H1 (cell line): ENCODE data around the gene PKP1. TPM values are rescaled to one million over a fixed set of nuclear protein-coding genes. Genes with fewer than 3 reads are reported as not detected.

Experiments
- CTCF ChIA-PET: fragments of 300-600 bp; sonication (Branson Sonifier 250); formaldehyde crosslinking; loops from one replicate; lab custom pipeline; 2021; ENCODE audit not compliant: partially characterized antibody; lab: Charles Lee
- POLR2A ChIA-PET: fragments of 300-600 bp; sonication (Branson Sonifier 250); formaldehyde crosslinking; loops from one replicate; lab custom pipeline; 2021; ENCODE audit warnings: inconsistent platforms; ENCODE audit not compliant: partially characterized antibody; lab: Charles Lee
- DNase-seq, 2 experiments: peaks; one replicate each; pipeline versions ENCODE4 v3.0.0 to v3.0.0-alpha.2; 2010 to 2022; ENCODE audit warnings: low spot score in 2 of 2, low read depth in 1 of 2, mixed read lengths in 1 of 2
- FAIRE-seq: peaks from 2 replicates; lab custom pipeline; 2011; peaks lifted over from hg19 to GRCh38; lab: Jason Lieb, UNC
- H2AFZ ChIP-seq: 2 replicates; pipeline ENCODE4 v1.8.1; 2012; ENCODE audit warnings: low read length, inconsistent platforms
- H2AK5ac ChIP-seq: 2 replicates; pipeline ENCODE4 v1.6.1; 2013; ENCODE audit warnings: low read depth, low read length
- H2BK120ac ChIP-seq: replicated peaks from 2 replicates; pipeline ENCODE3; 2013; ENCODE audit warnings: low read depth, low read length, inconsistent platforms
- H2BK12ac ChIP-seq: 2 replicates; pipeline ENCODE4 v1.6.1; 2013; ENCODE audit warnings: low read depth, low read length
- H2BK15ac ChIP-seq: 2 replicates; pipeline ENCODE4 v1.6.1; 2013; ENCODE audit warnings: low read length
- H2BK20ac ChIP-seq: 2 replicates; pipeline ENCODE4 v1.6.1; 2013; ENCODE audit warnings: low read length
- H2BK5ac ChIP-seq: 2 replicates; pipeline ENCODE4 v1.6.1; 2013; ENCODE audit warnings: low read depth, low read length
- H3K14ac ChIP-seq: 2 replicates; pipeline ENCODE4 v1.6.1; 2013; ENCODE audit warnings: inconsistent platforms; ENCODE audit not compliant: insufficient read length
- H3K18ac ChIP-seq: 2 replicates; pipeline ENCODE4 v1.6.1; 2013; ENCODE audit warnings: low read length; ENCODE audit errors: extremely low read depth
- H3K23ac ChIP-seq: 2 replicates; pipeline ENCODE4 v1.6.1; 2013; ENCODE audit warnings: inconsistent platforms; ENCODE audit not compliant: insufficient read length
- H3K23me2 ChIP-seq: 2 replicates; pipeline ENCODE4 v1.6.1; 2013; ENCODE audit warnings: low read depth, low read length
- H3K27ac ChIP-seq: 2 replicates; pipeline ENCODE4 v1.6.1; 2011; ENCODE audit warnings: low read depth, low read length, inconsistent platforms
- H3K27me3 ChIP-seq, 4 experiments: replicated peaks in 1 of 4; 1 replicate in 1 of 4; 2 replicates in 3 of 4; pipeline versions ENCODE4 v1.6.1 to v1.8.1; 2011 to 2013; ENCODE audit warnings: low read length in 3 of 4, mild to moderate bottlenecking in 3 of 4, inconsistent platforms in 2 of 4, mixed read lengths in 2 of 4, moderate library complexity in 1 of 4; ENCODE audit not compliant: control insufficient read depth in 3 of 4, insufficient read depth in 3 of 4; ENCODE audit errors: extremely low read depth in 1 of 4
- H3K36me3 ChIP-seq, 4 experiments: 2 replicates each; pipeline versions ENCODE4 v1.6.1 to v1.8.1; 2011 to 2013; ENCODE audit warnings: mild to moderate bottlenecking in 4 of 4, low read length in 3 of 4, moderate library complexity in 2 of 4, control low read depth in 1 of 4, inconsistent platforms in 1 of 4; ENCODE audit not compliant: insufficient read depth in 4 of 4, control insufficient read depth in 2 of 4
- H3K4ac ChIP-seq: replicated peaks from 2 replicates; pipeline ENCODE3; 2013; ENCODE audit warnings: low read length, low read depth, mixed read lengths, inconsistent platforms; ENCODE audit not compliant: insufficient read length
- H3K4me1 ChIP-seq, 4 experiments: replicated peaks in 1 of 4; 1 replicate in 1 of 4; 2 replicates in 3 of 4; pipeline versions ENCODE4 v1.6.1 to v1.8.1; 2011 to 2013; ENCODE audit warnings: low read length in 3 of 4, inconsistent platforms in 2 of 4, mixed read lengths in 1 of 4; ENCODE audit not compliant: insufficient read depth in 4 of 4, control insufficient read depth in 3 of 4
- H3K4me2 ChIP-seq, 2 experiments: 2 replicates each; pipeline versions ENCODE4 v1.6.1 to v1.8.1; 2011 to 2013; ENCODE audit warnings: low read depth in 2 of 2, low read length in 2 of 2, control low read depth in 1 of 2, inconsistent platforms in 1 of 2, mild to moderate bottlenecking in 1 of 2; ENCODE audit not compliant: insufficient read depth in 1 of 2
- H3K4me3 ChIP-seq, 4 experiments: fragments of 200-600, 300-600 bp in 1 of 4; sonication (generic), shearing (Covaris generic), sonication (Bioruptor Twin) in 1 of 4; 2 replicates each; pipeline versions ENCODE4 v1.5.1 to v1.8.1; 2011 to 2016; ENCODE audit warnings: low read length in 4 of 4, low read depth in 3 of 4, control low read depth in 2 of 4, inconsistent platforms in 2 of 4, mild to moderate bottlenecking in 2 of 4, mixed read lengths in 1 of 4, moderate library complexity in 1 of 4; ENCODE audit not compliant: insufficient read depth in 2 of 4; ENCODE audit errors: extremely low read depth in 1 of 4
- H3K56ac ChIP-seq: replicated peaks from 2 replicates; pipeline ENCODE3; 2013; ENCODE audit warnings: low read depth, mild to moderate bottlenecking, mixed read lengths, low read length, inconsistent platforms; ENCODE audit not compliant: insufficient read length
- H3K79me1 ChIP-seq: 2 replicates; pipeline ENCODE4 v1.6.1; 2013; ENCODE audit warnings: low read depth, low read length, control low read depth
- H3K79me2 ChIP-seq, 2 experiments: 2 replicates each; pipeline versions ENCODE4 v1.6.1 to v1.8.1; 2012 to 2013; ENCODE audit warnings: low read length in 2 of 2, mild to moderate bottlenecking in 2 of 2, inconsistent platforms in 1 of 2; ENCODE audit not compliant: insufficient read depth in 2 of 2, control insufficient read depth in 1 of 2
- H3K9ac ChIP-seq, 4 experiments: replicated peaks in 1 of 4; 1 replicate in 1 of 4; 2 replicates in 3 of 4; pipeline versions ENCODE4 v1.6.1 to v1.8.1; 2011 to 2013; ENCODE audit warnings: low read depth in 3 of 4, low read length in 3 of 4, control low read depth in 2 of 4, mild to moderate bottlenecking in 2 of 4, moderate library complexity in 2 of 4, inconsistent platforms in 1 of 4; ENCODE audit errors: extremely low read depth in 1 of 4
- H3K9me3 ChIP-seq, 2 experiments: 2 replicates each; pipeline versions ENCODE4 v1.6.1 to v1.8.1; 2012 to 2013; ENCODE audit warnings: mild to moderate bottlenecking in 2 of 2, moderate library complexity in 2 of 2, control low read depth in 1 of 2, inconsistent platforms in 1 of 2, low read depth in 1 of 2, low read length in 1 of 2, mixed read lengths in 1 of 2; ENCODE audit not compliant: insufficient read depth in 2 of 2
- H4K20me1 ChIP-seq, 2 experiments: replicated peaks in 1 of 2; 2 replicates each; pipeline versions ENCODE3 to v1.8.1; 2011 to 2013; ENCODE audit warnings: inconsistent platforms in 2 of 2, low read length in 2 of 2, mild to moderate bottlenecking in 1 of 2; ENCODE audit not compliant: insufficient read depth in 2 of 2, control insufficient read depth in 1 of 2
- H4K5ac ChIP-seq: 2 replicates; pipeline ENCODE4 v1.6.1; 2013; ENCODE audit warnings: low read length, low read depth, mixed read lengths, inconsistent platforms; ENCODE audit not compliant: insufficient read length
- H4K8ac ChIP-seq: 2 replicates; pipeline ENCODE4 v1.8.0; 2013; ENCODE audit warnings: mild to moderate bottlenecking, moderate library complexity, low read length, inconsistent platforms; ENCODE audit not compliant: insufficient read depth; ENCODE audit errors: extremely low read depth
- H4K91ac ChIP-seq: replicated peaks from 2 replicates; pipeline ENCODE3; 2013; ENCODE audit warnings: low read length, mixed read lengths, inconsistent platforms; ENCODE audit not compliant: insufficient read length
- ATF2 ChIP-seq: IDR thresholded peaks from 2 replicates; pipeline ENCODE4 v1.6.1; 2012; ENCODE audit warnings: low read length, inconsistent platforms
- WGBS, 2 experiments: shearing (Covaris generic) in 1 of 2; methylation state at CpG; one replicate each; pipeline versions ENCODE4 v1.1.6 to v1.1.7; 2013 to 2015; ENCODE audit warnings: low lambda C conversion rate in 2 of 2, mixed read lengths in 2 of 2, inconsistent platforms in 1 of 2, low coverage in 1 of 2, missing lambda C conversion rate in 1 of 2; ENCODE audit not compliant: insufficient replicate concordance in 2 of 2, insufficient coverage in 1 of 2, insufficient read length in 1 of 2; ENCODE audit errors: extremely low coverage in 1 of 2, missing lambda C conversion rate in 1 of 2; 5-methylcytosine and 5-hydroxymethylcytosine counted together
- polyA plus RNA-seq, 7 experiments: library from polyadenylated mRNA; depleted of rRNA in 3 of 7; stranded (reverse) in 5 of 7; unstranded in 2 of 7; fragments of >200 nt in 5 of 7; fragments of 200-250 nt in 2 of 7; gene quantifications; 1 replicate in 5 of 7; 2 replicates in 1 of 7; 4 replicates in 1 of 7; pipeline versions ENCODE4 v1.2.1 to v1.2.3, GENCODE V29; 2011 to 2013; ENCODE audit warnings: missing spikeins in 2 of 7, mixed read lengths in 2 of 7
- total RNA-seq: library from RNA; stranded (reverse); fragmentation: NEBNext Ultra II Directional; extraction: Animal tissue kit (Norgen Biotek cat#: 25700); gene quantifications from 2 replicates; pipeline ENCODE4 v1.2.1, GENCODE V29; 2021

PKP1 gene
- total and polyA plus RNA-seq, 2 of the 8 experiments (the other 6 are each of a cell fraction or from before 2014, with no cell fraction given), result 0.21 to 0.95 TPM

- CTCF ChIA-PET, result interaction anchor here (0.6 to 14.7 kb wide), 16 partner anchors 10 to 210 kb away, joined by 3 to 275 read pairs (median 28); partner anchors contain the start of genes PKP1 and TNNT2
- H4K91ac ChIP-seq, result no peak overlapping the region
- no peak overlapping the region for H3K14ac ChIP-seq
- H3K56ac ChIP-seq, result no peak overlapping the region
- POLR2A ChIA-PET, result interaction anchor here (1.4 to 7.7 kb wide), 2 partner anchors 10 to 37 kb away, joined by 6 to 49 read pairs; partner anchors contain the start of gene LAD1
- H4K5ac ChIP-seq, result no peak overlapping the region
- H3K4me2 ChIP-seq, result no peak overlapping the region
- no peaks in the 10 kb centered on the region for H3K23me2 ChIP-seq
- 87% methylated on average over 8 of the region's 8 CpGs; no CpG with 5 or more reads in 1 of the 2 experiments for WGBS, 2 experiments
- H3K79me1 ChIP-seq, result no peaks in the 10 kb centered on the region
- peaks cover 0 to 5% (median under 1%) of the 10 kb centered on the region in 4 experiments; a peak in 5 of 7 replicates for H3K4me1 ChIP-seq
- H3K36me3 ChIP-seq, result no peaks in the 10 kb centered on the region
- H2BK120ac ChIP-seq, result no peak overlapping the region
- H3K27me3 ChIP-seq, result no peaks in the 10 kb centered on the region
- H2BK15ac ChIP-seq, result 0 out of 2 replicates have a peak overlapping the region, but pooled peaks have one; percentile 61
- H3K4me3 ChIP-seq, result no peak overlapping the region
- H3K23ac ChIP-seq, result no peak overlapping the region
- H3K4ac ChIP-seq, result no peak overlapping the region
- FAIRE-seq, result no peak
- H2BK20ac ChIP-seq, result peak overlapping the region; percentile 6; the same call in 1 of the 2 replicates
- no peak overlapping the region for H2AK5ac ChIP-seq
- no peak overlapping the region for H3K27ac ChIP-seq
- 0 out of 2 replicates have a peak overlapping the region, but pooled peaks have one; percentile 44 for H2BK5ac ChIP-seq
- no peak overlapping the region for H3K18ac ChIP-seq
- H4K8ac ChIP-seq, result no peak overlapping the region
- no peaks in the 10 kb centered on the region for H4K20me1 ChIP-seq
- no peak for TF ChIP-seq ATF2
- TF ChIP-seq, all 59 proteins: peak for 0
- no peaks in the 10 kb centered on the region for H3K79me2 ChIP-seq
- 0 out of 2 replicates have a peak overlapping the region, but pooled peaks have one; percentile 50 for H2BK12ac ChIP-seq
- H3K9ac ChIP-seq, result no peak overlapping the region; a peak in 1 of 7 replicates
- no peak overlapping the region for H2AFZ ChIP-seq
- H3K9me3 ChIP-seq, result no peaks in the 10 kb centered on the region
- no peak for DNase-seq
These were observed 80.2 kb downstream of the PKP1 start for GRCh38 chr1:201363467-201363866.
